ENCODE results near the gene PLOD2. TPM values are rescaled to one million over a fixed set of nuclear protein-coding genes. Genes with fewer than 3 reads are reported as not detected.

The PLOD2 gene
- 84.0 to 118 TPM (median 99.0 TPM) in 5 replicates for total RNA-seq (2022; extraction: Qiagen RNA extraction)

GRCh38 chr3:146160964-146161662 lies at the start of gene PLOD2:
Gene PLOD2 (minus strand): TSS chr3:146161184. CDS start chr3:146160989, 195 bp downstream.

Other genes starting within 250 kb of the PLOD2 start
- 7.3 to 12.0 TPM (median 9.9 TPM) in 5 replicates for gene PLSCR4, start 89.9 kb upstream of the PLOD2 start, total RNA-seq (2022; extraction: Qiagen RNA extraction)

Measured in A549 treated with dexamethasone at 1 μM for 4 hours (cell line).